Embryonic facial prominence (tissue), 1 donor: Measurements from ENCODE around the gene ANKRD40CL.
"Not testable (repeated sequence)": the region's sequence is repeated elsewhere in the genome, so short reads cannot be mapped to it uniquely, and the experiment has no call there.

Source experiments
- DNase-seq: peaks from one replicate; pipeline ENCODE4 v3.0.0-alpha.2; 2016; ENCODE audit errors: extremely low spot score

The ANKRD40CL gene

GRCh38 chr17:50762177-50762576 is 5.1 kb downstream of the ANKRD40CL start:
- no peak for DNase-seq

GRCh38 chr17:50758989-50759544 is 8.3 kb downstream of the ANKRD40CL start:
- no peak for DNase-seq

GRCh38 chr17:50758524-50758923 is 8.8 kb downstream of the ANKRD40CL start:
- DNase-seq, result no peak

- DNase-seq, result no peak
These were observed 12.8 kb downstream of the ANKRD40CL start for GRCh38 chr17:50754521-50754920.

- no peak for DNase-seq
These were observed 18.1 kb downstream of the ANKRD40CL start for GRCh38 chr17:50749245-50749644.

- no peak for DNase-seq
These were observed 21.7 kb downstream of the ANKRD40CL start for GRCh38 chr17:50745631-50746030.

GRCh38 chr17:50739098-50739497 is 28.2 kb downstream of the ANKRD40CL start:
- no peak for DNase-seq

DNA sequence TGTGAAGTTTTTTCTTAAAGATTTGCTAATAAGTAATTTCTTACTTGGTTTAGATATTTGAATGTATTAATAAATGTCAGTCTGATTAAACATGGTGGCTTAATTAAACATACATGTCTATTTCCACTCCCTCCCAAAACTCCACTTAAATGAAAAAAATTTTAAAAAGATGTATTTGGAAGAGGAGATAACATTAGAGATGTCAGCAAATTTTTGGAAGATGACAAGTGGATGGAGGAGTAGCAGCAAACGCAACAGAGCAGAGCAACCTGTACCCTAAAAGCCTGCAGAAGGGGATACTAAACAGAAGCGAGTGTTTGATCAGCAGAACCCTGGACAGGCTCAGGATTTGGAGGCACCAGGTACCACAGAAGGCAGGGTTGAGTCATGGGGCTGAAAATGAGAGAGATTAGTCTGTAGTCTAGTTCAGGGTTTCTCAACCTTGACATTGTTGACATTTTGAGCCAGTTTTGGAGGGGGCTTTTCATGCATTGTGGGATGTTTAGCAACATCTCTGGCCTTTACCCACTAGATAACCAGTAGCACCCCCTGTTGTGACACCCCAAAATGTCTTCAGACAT is 30.1 kb downstream of the ANKRD40CL start:
- DNase-seq, result no peak

- DNase-seq, result no peak
These were observed 32.0 kb downstream of the ANKRD40CL start for GRCh38 chr17:50735287-50735686.

GRCh38 chr17:50731575-50732460 is 35.5 kb downstream of the ANKRD40CL start:
- no peak for DNase-seq

DNA sequence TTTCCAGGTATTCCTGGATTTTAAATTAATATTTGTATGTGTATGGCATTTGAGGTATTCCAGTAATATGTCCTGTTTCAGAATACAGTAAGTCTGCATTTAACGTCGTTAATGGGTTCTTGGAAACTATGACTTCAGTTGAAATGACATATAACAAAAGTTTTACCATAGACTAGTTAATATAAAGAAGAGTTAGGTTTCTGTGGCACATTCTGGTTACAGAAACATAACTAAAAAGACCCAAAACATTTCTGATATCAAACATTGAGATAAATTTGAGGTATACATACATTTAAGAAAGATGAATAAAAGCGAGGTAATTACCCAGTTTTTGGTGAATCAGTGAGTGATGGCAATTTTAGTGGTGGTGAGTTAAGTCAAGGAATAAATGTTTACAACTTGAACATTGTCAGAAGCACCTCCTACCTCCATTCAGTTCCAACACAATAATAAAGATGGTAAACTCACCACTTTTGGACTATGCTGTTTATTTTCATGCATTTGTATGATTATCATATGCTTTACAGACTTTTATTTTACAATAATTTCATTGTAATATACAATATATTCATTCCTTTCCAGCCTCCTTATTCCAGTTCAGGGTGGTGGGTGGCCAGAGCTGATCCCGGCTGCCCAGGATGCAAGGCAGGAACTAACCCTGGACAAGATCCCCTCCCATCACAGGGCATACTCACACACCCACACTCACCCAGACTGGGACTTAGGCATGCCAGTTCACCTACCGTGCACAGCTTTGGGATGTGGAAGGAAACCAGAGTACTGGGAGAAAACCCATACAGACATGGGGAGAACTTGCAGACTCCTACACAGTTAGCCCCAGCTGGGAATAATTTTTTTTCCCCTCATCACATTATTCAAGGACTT is 38.2 kb downstream of the ANKRD40CL start:
- no peak for DNase-seq

GRCh38 chr17:50728112-50728429 is 39.2 kb downstream of the ANKRD40CL start:
- DNase-seq, result no peak

DNA sequence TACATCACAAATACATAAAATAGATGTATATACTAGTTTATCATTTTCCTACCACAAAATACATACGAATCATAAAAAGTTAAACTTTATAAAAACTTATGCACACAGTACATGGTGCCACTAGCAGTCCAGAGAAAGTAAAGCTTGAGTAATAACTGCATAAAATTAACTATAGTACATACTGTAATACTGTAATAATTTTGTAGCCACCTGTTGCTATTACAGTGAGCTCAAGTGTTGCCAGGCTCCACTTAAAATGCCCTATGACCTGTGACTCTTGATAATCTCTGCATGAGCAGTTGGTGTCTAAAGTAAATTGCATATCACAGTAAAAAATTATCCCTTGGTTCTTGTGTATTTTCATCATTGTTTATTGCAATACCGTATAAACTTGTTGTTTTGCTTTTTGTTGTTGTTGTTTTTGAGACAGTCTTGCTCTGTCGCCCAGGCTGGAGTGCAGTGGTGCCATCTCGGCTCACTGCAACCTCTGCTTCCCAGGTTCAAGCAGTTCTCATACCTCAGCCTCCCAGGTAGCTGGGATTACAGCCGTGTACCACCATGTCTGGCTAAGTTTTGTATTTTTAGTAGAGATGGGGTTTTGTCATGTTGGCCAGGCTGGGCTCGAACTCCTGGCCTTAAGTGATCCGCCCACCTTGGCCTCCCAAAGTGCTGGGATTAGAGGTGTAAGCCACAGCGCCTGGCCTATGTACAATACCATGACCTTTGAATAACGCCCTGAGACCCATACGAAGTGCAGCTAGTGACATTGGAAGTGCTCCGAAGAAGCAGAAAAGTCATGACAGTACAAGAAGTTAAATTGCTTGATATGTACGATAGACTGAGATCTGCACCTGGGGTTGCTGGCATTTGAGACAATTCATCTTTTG is 41.3 kb downstream of the ANKRD40CL start:
- DNase-seq, result no peak

- DNase-seq, result not testable (repeated sequence)
These were observed 42.7 kb downstream of the ANKRD40CL start for GRCh38 chr17:50724622-50725021.

DNA sequence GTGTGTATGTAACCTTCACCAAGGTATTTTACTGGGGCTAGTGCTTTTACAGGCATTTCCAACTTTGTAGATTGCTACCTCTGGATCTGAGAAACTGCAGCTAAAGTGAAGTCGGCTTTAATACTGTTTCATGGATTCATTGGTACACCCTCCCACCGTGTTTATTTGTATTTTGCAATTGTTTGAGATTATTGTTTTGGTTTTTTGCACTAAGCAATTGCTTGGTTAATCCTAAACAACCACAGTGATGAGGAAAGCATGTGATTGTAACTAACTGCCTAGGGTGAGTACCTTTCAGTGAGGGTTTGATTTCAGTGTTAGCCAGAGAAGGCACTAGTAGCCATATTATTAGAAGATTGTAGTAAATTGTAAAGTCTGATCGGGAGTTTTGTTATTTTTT is 44.6 kb downstream of the ANKRD40CL start:
- no peak for DNase-seq

DNA sequence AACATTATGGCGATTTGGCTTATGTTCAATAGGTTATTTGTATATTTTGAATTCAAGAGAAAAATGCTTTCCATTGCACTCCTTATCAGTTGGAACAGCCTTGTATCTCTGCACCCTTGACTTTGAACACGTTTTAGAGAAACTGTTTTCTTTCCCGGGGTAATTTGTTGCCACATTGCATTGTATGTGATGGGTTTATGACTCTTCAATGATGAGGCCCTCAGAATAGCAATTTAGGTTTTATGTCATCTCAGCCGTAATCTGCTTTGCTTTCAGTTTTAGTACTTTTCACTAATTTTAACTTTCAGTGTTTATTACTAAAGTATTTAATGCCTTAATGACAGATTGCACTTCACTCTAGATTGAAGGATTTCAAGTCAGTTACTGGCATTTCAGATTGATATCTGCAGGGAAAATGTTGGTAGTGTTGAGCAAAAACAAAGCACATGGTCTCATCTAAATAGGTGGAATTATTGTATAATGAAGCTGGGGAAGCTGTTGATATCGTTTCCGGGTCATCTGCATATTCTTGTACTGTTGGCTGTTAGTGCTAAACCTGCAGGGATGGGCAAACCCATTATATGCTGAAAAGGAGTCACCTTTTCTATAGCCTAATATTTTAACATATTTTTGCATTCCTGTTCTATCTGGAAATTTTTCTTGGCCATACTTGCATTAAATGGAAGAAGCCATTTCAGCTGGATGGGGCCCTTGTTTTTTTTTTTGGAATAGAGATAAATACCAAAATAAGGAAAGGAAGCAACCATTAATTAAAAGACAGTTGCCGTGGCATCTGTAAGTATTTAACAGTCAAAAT is 45.9 kb downstream of the ANKRD40CL start:
- no peak for DNase-seq

GRCh38 chr17:50719924-50720794 is 47.2 kb downstream of the ANKRD40CL start:
- DNase-seq, result no peak

GRCh38 chr17:50719144-50719923 is 48.0 kb downstream of the ANKRD40CL start, which contains the start of gene LUC7L3:
Gene LUC7L3 (plus strand): TSS chr17:50719603. CDS start chr17:50719733, 130 bp downstream.
- DNase-seq, result peak; percentile 84
